Stomach (tissue), 4 donors: Measurements from ENCODE around the gene ANKRD55.

Source experiments
- EP300 ChIP-seq: sonication (generic); formaldehyde crosslinking; IDR thresholded peaks from one replicate; pipeline ENCODE4 v1.6.1; 2017; ENCODE audit warnings: antibody characterized with exemption
- POLR2A ChIP-seq, 4 donors: fragments of 450-650 bp; IDR thresholded peaks; one replicate each; pipeline ENCODE4 v1.6.1; 2016; ENCODE audit warnings: antibody characterized with exemption in 4 of 4, control low read depth in 2 of 4, mild to moderate bottlenecking in 1 of 4, moderate library complexity in 1 of 4
- POLR2AphosphoS5 ChIP-seq, 3 donors: sonication (generic); formaldehyde crosslinking; IDR thresholded peaks; one replicate each; pipeline ENCODE4 v1.6.1; 2016; ENCODE audit warnings: antibody characterized with exemption in 3 of 3
- TF ChIP-seq, protein P1 (sequence below), 7 experiments: fragments of 450-650 bp in 4 of 7; fragments of 200-600 bp in 3 of 7; sonication (generic) in 3 of 7; IDR thresholded peaks; one replicate each; pipeline ENCODE4 v1.5.1; 2016 to 2019; ENCODE audit warnings: antibody characterized with exemption in 7 of 7, control low read depth in 2 of 7, mild to moderate bottlenecking in 1 of 7

DNA sequence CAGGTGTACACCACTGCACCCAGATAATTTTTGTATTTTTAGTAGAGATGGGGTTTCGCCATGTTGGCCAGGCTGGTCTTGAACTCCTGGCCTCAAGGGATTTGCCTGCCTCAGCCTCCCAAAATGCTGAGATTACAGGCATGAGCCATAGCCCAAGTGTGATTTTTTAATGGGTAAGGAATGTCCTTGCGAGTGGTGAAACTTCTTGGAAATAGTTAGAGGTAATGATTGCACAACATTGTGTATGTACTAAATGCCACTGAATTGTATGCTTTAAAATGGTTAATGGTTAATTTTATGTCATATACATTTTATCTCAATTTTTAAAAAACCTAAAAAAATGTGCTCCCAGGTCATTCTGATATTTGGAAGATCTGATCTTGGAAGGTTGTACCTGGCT is 178.5 kb downstream of the ANKRD55 start:
- no peak for TF ChIP-seq POLR2A (IDR thresholded peaks at IDR 0.05)
- TF ChIP-seq, protein P1, sequence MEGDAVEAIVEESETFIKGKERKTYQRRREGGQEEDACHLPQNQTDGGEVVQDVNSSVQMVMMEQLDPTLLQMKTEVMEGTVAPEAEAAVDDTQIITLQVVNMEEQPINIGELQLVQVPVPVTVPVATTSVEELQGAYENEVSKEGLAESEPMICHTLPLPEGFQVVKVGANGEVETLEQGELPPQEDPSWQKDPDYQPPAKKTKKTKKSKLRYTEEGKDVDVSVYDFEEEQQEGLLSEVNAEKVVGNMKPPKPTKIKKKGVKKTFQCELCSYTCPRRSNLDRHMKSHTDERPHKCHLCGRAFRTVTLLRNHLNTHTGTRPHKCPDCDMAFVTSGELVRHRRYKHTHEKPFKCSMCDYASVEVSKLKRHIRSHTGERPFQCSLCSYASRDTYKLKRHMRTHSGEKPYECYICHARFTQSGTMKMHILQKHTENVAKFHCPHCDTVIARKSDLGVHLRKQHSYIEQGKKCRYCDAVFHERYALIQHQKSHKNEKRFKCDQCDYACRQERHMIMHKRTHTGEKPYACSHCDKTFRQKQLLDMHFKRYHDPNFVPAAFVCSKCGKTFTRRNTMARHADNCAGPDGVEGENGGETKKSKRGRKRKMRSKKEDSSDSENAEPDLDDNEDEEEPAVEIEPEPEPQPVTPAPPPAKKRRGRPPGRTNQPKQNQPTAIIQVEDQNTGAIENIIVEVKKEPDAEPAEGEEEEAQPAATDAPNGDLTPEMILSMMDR (IDR thresholded peaks at IDR 0.05): no peak
- TF ChIP-seq POLR2AphosphoS5 (IDR thresholded peaks at IDR 0.05): no peak
- TF ChIP-seq EP300: no peak
